DMS 273 (cell line): ENCODE measurements around the gene MPP2.
A peak's percentile ranks its signal among the peaks of the same experiment; 100 is the strongest.
"Not testable (repeated sequence)": the region's sequence is repeated elsewhere in the genome, so short reads cannot be mapped to it uniquely, and the experiment has no call there.

ENCODE experiments used
- DNase-seq: peaks from one replicate; lab custom pipeline; 2025; ENCODE audit not compliant: unreplicated experiment; lab: John Stamatoyannopoulos, UW

Gene MPP2

DNA sequence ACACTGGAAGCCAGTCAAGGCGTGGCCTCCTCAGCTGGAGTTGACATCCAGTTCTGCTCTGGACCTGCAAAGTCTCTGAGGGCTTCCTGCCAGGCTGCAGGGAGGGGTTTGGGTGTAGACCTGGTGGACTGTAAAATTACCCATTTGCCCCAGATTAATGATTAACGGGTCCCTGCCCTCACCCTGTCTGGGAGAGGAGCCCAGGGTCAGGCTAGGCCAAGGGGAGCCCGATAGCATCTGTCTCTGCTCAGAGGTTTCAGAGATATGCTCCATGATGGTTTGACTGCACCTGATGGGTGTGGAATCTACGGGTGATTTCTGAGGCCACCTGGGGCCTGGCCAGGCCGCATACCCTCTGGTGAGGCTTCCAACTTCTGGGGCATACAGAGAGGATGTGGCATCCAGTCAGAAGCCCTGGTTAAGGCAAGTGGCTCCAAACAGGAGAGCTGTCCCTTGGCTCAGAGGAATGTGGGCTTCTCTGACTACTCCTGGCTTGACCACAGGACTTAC is 23.8 kb upstream of the MPP2 start:
- no peak for DNase-seq

DNA sequence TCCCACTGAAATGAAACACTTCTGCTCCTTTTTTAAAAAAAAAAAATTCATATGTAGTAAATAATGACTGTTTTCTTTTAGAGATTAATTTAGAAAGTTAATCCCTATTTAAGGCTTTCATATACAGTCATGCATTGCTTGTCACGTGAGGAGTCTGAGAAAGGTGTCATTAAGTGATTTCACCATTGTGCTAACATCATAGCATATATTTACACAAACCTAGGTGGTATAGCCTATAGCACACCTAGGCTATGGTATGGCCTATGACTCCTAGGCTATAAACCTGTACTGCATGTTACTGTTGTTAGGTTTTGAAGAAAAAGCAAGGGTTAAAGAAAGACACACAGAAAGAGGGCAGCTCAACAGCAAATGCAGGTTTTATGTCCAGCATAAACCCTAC is 21.3 kb upstream of the MPP2 start:
- no peak for DNase-seq

DNA sequence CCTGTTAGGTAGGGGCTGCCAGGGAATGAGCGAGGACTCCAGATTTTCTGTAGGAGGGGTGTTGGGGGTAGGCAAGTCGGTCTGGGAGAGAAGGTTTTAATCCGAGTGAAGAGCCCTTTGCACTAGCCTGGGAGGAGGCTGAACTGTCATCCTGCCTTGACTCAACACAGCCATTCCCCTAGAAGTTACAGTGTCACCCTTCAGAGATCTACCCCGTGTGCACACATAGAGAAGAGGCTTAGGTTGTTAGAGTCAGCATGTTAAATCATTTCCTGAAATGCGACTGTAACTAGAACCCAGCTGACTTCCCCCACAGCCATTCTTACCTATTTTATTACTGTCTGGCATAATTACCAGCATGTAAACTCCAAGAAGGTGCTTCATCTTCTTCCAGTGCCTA is 20.6 kb upstream of the MPP2 start:
- not testable (repeated sequence) for DNase-seq

DNA sequence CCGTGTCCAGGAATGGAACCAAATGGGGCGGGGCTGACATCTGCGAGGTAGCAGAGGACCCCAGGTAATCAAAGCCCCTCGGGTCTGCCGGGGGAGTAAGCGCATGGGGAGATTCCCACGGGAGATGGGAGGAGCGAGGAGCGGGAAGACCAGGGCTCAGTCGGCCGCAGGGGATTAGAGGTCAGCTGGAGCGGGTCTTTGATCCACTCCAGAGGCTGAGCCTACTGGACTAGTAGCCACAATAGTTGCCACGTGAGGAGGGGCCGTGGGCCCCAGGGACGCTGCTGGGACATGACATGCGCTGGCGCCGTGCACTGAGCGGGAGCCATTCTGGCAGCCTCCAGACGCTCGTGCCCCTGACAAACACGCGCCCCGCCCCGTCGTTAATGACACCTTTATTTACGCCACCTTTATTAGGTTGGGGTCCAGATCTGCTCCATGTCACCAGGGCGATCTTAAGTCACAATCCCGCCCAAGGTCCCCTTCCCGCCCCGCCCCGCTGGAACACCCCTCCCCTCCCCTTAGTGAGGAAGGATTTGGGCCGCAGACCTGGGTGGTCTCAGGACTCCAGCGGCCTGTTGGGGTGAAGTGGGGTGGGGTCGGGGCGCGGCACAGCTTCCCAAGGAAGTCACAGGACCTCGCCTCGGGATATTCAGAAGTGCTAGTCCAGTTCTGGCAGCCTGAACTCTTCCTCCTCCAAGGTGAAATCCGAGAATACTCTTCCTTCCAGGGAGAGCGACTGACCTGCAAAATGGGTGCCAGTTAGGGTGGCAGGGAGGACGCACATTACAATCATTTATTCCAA is 19.9 kb upstream of the MPP2 start:
- peak; percentile 43 for DNase-seq

DNA sequence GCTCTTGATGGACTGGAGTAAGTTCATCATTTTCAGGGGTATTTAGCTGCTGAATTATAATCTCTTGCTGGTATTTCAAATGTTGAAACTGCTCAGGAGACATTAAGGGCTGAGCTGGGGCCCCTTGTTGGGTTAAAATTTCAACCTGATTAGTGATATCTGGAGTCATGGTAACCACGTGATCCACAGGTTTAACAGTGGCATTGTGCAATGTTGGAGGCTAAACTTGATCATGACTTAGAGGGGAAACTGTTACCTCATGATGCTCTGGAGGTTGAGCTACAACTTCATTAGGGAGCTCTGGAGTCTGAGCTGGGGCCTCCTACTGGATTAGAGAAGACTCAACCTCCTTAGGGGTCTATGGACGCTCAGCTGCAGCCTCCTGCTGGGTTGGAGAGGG is 17.2 kb upstream of the MPP2 start:
- DNase-seq, result no peak

DNA sequence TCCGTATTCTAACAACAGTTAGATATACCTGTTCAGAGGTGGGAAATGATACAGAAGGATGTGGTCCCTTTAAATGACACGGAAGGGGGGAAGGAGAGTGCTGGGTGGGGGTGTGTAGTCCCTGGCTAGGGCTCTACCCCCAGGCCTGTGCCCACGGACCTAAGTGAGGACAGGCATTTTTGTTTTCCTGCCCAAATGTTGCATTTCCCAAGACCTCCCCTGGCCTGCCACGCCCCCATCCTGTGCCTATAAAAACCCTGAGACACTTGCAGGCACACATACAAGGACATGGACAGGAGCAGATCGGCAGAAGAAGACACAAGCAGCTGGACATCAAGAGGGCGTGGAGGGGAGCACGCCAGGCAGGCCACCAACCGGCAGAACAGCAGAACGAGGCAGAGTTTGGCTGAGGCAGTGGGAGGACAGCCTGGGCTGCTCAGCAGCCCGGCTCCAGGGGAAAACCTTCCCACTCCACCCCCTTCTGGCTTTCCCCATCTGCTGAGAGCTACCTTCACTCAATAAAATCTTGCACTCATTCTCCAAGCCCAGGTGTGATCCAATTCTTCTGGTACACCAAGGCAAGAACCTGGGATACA is 13.3 kb upstream of the MPP2 start:
- no peak for DNase-seq

DNA sequence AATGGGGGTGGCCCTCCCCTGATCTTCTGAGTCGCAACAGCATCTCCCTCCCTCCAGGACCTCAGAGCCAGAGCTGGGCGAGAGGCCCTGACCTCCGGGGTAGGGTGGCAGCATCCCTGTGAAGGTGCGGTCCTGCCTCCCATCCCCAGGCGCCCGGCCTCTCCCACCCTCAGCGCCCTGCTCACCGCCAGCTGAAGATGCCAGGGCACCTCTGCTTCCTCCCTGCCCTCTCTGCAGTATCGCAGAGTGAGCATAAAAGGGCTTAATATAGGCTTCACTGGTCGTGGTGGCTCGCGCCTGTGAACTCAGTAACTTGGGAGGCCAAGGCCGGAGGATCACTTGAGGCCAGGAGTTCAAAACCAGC is 10.7 kb upstream of the MPP2 start:
- no peak for DNase-seq

DNA sequence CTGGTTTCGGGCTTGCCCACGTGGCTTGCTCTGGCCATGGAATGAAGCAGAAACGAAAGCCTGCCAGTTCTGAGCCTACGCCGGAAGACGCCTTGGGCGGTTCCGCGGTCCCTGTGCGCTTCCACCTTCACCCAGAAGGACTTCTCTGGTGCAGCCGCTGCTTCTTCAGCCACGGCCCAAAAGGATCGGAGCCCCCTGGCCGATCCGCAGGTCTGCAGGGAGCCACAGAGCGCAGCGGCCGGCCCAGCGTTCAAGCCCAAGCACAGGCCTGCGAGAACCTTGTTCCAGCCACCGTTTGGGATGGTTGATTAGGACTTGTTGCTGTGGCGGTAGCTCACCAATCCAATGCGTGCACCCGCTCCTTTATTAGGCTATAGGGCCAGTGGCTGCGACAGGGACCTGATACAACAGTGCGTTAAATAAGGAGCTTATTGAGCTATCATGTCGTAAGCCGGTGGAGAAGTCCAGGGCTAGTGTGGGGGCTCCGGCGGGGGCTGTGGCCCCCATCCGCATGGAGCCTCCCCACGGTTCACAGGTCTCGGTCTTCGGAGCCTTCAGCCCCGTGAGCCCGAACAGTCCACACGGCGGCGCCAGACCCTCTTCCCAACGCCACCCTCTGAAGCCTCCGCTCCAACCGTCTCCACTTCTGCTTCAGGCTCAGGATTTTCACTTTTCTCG is 10.2 kb upstream of the MPP2 start:
- no peak for DNase-seq

DNA sequence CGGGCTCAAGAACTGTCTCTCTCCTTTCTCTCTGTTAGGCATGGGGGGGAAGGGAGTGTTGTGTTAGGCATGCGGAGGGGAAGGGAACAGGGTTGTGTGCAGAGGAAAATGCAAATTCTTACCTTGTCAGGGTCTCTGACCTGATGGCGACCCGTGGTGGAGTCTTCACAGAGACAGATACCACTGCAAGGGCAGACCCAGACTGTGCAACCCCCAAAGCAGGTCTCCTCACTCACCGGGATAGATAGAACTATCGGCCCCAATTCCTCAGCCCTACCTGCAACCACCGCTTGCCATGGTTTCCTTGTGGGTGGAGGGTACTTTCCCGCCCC is 9.6 kb upstream of the MPP2 start:
- no peak for DNase-seq

DNA sequence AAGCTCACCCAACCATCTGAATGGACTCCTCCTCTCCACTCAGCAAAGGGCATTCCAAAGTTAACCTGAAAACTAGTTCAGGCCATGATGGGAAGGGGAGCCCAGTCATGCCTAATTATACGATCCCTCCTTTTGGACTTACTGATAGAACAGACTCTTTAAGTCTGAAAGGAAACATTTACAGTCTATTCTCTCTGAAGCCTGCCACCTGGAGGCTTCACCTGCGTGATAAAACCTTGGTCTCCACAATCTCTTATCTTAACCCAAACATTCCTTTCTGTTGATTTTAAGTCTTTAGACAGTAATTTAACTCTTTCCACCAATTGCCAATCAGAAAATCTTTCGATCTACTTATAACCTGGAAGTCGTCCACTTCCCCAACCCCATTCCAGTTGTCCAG is 9.0 kb upstream of the MPP2 start:
- no peak for DNase-seq

DNA sequence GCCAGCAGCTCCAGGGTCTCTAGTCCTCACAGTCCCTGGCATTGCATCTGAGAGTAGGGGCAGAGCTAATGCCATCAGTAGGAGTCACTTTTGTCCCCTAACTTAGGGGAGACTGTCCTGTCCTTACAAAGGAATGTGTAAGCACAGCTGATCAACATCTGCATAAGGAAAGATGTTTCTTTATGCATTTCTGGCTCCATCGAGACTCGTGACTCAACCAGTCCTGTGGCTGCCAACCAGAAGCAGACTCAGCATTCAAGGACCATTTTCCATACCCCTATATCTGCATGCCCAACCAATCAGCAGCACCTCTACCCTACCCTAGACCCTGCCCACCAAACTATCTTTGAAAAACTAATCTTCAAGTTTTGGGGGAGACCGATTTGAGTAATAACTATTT is 8.2 kb upstream of the MPP2 start:
- DNase-seq, result no peak

DNA sequence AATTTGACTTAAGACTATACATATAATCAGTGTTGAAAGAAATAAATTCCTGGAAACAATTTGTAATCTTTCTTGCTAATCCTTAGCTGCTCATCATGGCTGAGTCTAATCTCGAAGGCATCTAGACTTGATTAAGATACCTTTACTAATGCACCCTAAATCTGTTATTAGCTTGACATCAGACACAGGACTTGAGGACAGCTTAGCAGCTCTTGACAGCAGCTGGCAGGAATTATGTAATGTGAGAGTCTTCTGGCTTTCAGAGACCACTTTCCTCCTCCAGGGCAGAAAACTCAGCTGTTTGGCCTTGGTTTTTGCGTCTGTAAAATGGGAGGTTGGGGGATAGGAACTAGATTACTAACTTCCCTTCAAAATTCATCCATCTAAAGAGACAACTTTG is 7.1 kb upstream of the MPP2 start:
- peak; percentile 42 for DNase-seq

DNA sequence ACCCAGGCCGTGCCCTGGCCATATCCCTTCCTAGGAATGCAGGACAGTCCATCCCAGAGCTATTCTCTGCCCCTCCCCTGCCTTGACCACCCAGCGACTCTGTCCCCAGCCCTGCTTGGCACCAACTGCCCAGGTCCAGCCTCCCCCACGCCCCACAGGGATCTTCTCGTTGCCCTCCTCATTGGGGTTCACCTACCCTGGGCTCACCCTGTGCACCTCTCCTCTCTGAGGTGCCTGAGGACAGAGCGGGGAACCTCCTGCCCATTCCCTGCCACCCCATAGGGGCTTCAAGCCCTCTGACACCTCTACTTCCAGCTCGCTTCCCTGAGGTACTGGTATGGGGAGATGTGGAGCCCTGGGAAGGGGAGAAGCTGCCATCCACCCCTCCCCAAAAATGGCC is 6.2 kb upstream of the MPP2 start:
- no peak for DNase-seq

DNA sequence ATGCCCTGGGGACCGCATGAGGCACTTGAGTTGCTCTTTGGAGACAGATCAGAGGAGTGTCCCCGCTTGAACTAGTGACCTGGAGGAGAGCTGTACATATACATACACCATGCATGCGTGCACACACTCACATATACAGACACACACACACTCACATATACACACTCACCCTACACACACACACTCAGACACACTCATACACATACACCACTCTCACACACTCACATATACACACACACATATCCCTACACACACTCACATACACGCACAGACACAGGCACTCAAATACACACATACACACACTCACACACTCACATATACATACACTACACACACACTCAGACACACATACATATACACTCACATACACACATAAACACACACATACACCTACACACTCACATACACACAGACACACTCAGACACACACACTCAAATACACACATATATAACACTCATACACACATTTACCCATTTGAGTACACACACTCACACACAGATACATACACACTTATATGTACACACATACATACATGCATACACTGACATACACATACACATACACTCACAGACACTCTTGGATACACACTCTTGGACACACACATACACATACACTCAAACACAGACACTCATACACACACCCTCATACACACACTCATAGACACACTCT is 5.4 kb upstream of the MPP2 start:
- peak; percentile 28 for DNase-seq

DNA sequence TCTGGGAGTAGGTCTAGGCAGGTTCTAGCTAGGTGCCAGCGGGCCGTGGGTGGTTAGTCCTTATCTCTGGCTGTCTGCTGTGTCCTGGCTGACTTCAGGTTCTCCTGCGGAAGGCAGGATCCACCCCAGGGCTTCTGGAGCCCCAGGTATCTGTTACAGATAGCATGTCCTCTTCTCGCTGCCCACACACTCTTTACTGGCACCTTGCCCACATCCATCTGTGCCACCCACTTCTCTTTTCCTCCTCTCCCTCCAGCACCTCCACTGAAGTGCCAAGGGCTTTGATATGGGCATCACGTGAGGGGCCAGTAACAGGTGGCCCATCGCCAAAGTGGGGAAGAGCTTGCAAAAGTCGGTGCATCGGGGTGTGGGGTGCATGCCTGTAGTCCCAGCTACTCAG is 4.6 kb upstream of the MPP2 start:
- peak; percentile 81 for DNase-seq

DNA sequence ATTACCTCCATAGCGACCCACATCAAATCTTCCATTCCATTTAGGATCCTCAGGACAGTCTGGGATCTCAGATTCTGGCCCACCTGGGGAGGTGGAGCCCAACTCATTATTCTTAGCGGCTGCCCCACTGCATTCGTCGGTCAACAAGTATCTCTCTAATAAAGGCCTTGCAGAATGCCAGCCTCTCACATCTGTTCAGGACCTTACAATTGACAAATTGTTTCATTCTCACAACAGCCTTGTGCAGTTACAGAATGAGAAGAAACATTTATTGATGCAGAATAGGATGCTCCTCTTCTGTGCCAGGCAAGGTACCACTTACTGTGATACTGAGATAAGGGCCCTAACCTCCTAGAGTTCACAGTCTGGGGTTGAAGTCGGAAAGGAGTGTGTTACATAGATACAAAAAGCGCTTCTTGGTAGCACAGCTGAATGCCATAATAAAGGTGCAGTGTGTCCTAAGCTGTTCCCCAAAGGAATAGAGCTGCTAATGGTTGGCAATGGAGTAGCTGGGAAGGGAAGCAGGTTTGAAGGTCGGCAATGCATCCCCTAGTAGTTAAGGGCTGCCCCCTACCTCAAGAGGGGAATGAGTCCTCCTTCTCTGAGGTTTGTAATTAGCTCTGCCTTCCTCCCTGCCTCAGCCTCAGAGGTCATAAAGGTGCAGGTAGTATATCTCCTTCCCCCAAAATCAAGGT is 2.3 kb upstream of the MPP2 start:
- DNase-seq, result no peak

DNA sequence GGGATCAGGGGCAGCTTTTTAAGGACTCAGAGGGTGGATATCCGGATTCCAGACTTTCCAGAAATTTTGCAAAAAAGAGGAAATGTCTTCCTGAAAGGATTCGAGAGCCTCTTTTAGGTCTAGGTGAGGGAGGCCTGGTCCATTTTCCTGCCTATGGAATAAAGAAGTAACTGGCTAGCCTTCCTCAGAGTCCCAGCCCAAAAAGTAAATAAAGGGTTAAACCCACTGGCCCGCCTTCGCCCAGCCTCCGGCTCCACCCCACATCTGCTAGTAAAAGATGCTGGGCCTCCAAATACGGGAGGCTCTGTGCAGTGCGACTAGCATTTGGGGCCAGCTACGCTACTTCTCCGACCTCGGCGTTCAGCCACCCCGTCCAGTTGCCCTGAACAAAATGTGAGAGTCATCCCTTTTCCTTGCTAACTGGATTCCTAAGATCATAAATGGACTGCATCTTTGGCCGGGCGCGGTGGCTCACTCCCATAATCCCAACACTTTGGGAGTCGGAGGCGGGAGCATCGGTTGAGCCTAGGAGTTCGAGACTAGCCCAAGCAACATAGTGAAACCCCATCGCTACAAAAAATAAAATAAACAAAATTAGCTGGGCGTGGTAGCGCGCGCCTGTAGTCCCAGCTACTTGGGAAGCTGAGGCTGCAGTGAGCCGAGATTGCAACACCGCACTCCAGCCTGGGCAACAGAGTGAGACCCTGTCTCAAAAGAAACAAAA is 824 bp upstream of the MPP2 start:
- peak; percentile 92 for DNase-seq

DNA sequence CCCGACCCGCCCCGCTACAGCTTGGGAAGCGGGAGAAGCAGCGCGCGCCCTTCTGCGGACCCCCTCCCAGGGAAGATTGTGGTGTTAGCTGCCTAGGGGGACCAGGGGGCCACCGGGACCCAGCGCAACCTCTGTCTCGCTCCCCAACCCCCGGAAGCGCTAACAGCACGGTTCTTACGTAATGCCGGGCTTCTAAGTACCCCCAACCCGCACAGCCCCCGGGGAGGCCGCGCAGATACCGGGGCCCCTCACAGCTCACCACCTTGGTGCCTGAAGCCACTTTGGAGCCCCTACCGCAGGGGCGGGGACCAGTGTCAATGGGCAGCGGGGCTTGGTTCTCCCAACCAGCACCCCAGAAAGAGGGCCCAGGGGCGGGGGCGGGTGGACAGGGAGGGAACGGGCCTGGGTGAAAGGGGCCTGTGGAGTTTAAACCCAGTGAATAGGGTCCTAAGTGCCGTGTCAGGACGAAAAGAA is 348 bp downstream of the MPP2 start:
- peak; percentile 64 for DNase-seq

DNA sequence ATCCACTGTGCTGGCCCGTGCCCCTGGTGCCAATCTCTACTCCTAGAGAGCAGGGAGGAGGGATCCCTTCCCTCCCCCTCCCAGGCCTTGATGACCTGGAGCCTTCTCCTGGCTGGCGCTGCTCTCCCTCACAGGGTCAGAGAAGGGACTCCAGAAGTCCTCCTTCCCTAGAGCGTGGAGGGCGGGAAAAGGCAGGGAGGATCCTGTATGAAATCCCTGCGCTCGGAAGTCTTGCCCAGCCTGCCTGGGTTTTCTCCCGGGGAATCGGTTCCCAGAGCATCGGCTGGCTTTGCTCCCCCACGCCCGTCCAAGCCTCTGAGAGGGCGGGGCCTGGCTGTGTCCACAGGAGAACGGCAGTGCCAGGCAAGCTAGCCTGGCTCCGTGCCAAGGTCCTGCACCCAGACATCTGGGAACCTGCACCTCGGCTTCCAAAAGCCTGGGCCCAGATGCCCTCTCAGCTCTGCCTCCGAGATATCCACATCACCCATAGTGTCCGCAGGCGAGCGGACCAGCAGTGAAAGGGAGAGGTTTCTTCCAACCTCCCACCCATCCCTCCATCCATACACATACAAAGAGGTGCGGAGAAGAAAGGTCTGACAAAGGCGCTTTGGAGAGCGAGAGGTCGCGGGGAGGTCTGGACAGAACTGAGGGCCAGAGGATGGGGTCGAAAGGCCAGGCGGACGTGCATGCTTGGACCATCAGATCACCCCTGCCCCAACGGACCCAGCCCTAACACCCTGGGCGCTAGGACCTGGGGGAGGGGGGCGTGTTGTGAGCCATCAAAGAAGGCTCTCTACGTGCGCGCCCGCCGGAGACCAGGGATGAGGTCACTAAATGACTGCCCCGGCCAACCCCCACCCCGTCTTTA is 1.1 kb downstream of the MPP2 start:
- peak; percentile 87 for DNase-seq
